ENCODE results near the gene MAP4K4. TPM values are rescaled to one million over a fixed set of nuclear protein-coding genes. Genes with fewer than 3 reads are reported as not detected.

Gene MAP4K4
- 30.2 TPM for total RNA-seq

DNA sequence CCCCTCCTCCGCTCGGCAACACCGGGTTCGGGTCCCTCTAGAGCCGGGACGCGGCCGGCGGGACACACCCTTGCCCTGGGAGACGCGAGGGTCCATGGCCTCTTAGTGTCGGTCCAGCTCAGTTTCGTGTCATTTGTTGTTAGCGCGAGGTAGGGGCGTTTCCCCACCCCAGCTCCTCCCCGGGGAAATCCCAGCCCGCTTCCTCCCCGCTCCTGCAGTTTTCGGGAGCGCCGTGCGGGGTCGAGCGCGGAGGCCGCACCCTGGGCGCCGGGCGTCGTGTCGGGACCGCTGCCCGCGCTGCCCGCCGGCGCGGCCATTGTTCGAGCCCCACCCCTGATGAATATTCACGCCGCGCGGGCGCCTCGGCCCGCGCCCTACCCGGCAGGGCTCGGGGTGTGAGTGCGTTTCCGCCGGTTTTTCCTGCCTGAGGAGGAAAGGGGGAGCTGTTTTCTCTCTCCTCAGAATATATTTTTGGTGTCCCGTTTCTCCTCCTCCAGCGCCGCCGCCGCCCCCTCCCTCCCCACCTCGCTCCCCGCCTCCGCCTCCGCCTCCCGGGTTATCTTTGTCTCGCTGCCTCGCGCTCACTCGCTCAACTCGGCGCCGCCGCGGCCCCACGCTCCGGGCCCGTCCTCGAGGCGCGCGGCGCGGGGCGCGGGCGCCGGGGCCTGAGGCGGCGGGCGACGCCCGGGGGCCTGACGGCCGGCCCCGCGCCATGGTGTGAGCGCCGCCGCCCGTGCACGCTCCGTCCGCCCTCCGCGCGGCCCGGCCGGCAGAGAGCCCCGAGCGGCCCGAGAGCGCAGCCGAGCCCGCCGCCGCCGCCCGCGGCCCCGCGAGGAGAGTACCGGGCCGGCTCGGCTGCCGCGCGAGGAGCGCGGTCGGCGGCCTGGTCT, at the start of gene MAP4K4:
TSS of gene MAP4K4 (plus strand) at position 584 of the 890 bp plus-strand sequence. CDS start 374 bp downstream, outside the sequence.
- DNase-seq (ENCODE audit: low spot score), result peak; percentile 90
- peak; percentile 84 for ATAC-seq

DNA sequence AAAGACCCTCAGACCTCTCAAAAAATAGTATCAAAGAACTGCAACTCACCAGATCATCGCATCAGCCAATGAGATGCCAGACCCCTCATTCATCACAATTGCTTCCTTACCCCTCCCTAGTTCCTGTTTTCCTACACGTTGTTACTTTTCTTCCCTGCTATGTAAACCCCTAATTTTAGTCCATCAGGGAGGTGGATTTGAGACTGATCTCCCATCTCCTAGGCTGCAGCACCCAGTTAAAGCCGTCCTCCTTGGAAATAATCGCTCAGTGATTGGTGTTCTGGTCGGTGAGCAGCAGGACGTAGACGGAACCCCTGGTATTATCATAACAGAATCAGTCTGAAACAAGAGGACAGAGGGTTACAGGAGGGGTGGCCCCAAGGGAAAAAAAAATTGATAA, 44.0 kb upstream of the MAP4K4 start:
- DNase-seq (ENCODE audit: low spot score) (no peak), ATAC-seq (no peak)

DNA sequence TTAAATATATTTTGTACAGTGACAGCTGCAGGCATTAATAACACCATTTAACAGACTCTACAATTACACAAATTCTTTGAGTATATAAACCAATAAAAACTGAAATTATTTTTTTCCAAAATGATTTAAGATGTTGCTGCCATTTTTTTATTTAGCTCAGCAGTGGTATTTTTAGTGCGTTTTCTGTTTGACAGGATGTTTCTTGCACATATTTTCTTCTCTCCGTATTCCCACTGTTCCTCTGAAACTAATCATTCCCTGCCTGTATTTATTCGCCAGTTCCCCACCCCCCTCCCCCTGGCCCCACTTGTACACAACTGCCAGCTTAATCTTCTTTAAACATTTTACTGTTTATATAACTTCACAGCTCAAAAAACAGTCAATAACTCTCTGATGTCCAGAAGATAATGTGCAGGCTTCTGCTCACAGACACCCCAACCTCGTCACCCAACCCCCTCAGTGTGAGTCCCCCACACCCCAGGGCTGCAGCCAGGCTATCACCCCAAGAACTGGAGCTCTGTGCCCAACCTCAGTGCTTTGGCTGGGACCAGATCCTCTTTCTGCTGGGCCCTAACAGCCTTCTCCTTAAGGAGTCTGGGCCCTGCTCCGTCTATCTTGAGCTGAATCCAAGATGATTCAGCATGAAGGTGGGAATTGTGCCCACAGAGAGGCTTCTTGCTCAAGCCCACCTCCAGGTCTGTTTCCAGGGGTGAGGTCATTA, 41.6 kb upstream of the MAP4K4 start:
- no peak for DNase-seq (ENCODE audit: low spot score)
- peak; percentile 62 for ATAC-seq

DNA sequence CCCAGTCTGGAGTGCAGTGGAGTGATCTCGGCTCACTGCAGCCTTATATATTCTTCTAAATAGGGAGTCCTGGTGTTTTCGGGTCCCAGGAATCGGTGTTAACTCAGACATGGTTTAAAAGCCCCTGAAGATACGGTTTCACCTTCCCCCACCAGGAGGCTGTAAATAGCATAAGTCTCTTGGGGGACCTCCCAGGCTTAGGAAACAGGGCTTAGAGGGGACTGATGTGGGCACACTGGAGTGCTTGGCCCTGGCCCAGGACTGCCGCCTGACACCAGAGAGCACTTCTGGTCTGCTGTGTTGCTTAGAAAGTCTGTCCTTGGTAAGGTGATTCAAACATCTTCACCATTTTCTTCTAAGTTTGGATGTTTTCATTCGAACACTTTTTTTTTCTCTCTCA, 39.7 kb upstream of the MAP4K4 start:
- DNase-seq (ENCODE audit: low spot score) (no peak), ATAC-seq (no peak)

DNA sequence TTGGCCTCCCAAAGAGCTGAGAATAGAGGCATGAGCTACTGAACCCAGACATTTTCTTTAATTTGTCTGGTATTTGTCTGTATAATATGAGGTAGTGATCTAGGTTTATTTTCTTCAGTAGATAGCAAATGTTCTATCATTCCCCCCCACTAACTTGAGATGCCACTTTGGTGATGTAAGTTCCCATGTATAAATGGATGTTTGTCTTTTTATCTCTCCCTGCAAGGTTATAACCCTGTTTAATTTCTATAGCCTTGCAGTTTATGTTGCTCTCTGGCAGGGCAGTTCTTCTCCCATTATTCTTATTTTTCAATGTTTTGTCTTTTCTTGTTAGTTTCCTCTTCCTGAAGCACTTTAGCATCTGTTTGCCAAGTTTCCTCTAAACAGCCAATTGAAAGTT, 39.1 kb upstream of the MAP4K4 start:
- DNase-seq (ENCODE audit: low spot score), result no peak
- ATAC-seq, result no peak

DNA sequence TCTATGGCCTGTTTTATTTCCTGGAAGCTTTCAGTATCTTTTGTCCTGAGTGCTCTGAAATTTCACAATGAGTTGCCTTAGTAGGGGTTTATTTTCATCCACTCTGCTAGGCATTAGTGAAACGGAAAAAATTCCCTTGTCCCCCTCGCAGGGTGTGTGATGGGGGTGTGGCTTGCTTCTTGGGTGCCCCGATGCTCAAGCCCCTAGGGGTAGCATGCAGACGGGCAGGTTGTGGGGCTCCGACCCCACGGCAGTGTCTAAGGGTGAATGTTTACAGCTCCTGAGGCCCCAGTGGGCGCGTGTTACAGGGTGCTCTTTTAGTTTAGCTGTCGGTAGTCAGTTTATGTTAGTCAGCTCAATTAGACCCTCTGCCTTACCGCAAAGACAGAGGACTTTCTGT, 32.2 kb upstream of the MAP4K4 start:
- ATAC-seq (no peak), DNase-seq (ENCODE audit: low spot score) (no peak)

DNA sequence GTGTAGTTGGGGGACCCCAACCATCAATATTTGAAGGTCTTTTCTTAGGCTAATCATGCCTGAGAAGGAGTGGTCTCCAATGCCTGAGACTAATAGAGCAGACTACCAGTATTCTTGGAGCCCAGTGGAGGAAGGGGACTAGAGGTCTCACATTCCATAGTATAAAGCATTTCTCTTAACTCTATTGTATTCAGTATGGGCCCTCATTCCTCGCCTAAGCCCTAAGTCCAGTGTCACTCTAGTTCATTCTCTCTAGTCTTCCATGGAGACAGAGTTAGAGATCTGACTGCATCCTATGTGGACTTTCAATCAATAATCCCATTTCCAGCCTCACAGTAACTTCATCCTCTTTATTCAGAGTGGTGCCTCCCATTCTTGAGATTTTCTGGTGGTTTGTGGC, 29.7 kb upstream of the MAP4K4 start:
- ATAC-seq (no peak), DNase-seq (ENCODE audit: low spot score) (no peak)

DNA sequence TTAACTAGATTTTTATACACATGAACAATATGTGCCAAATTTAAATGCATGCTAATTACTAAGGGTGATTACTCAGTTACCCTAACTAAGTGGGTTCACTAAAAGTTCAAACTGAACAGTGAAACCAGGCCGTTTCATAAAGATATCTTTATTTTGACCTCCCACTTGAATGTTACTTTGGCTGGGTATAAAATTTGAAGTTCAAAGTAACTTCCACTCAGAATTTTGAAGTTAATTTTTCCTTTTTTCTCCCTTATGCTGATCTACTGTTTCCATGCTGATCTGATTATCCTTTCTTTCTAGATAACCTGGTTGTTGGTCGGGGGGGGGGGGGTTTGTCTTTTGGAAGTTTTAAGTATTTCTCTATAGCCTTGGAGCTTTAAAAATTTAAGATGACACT, 25.5 kb upstream of the MAP4K4 start:
- ATAC-seq, result no peak
- no peak for DNase-seq (ENCODE audit: low spot score)

DNA sequence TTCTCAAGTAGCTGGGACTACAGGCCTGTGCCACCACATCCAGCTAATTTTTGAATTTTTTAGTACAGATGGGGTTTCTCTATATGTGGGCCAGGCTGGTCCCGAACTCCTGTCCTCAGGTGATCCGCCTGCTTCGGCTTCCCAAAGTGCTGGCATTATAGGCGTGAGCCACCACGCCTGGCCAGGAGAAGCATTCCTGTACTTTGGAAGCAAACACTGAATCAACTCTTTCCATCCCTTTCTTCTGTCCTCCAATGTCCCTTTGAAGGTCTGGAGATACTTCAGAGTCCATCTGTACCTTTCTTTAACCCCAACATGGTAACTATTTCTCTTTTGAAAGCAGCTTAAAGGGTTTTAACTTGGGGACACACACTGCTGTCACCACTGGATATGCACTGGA, 23.6 kb upstream of the MAP4K4 start:
- no peak for ATAC-seq
- no peak for DNase-seq (ENCODE audit: low spot score)

DNA sequence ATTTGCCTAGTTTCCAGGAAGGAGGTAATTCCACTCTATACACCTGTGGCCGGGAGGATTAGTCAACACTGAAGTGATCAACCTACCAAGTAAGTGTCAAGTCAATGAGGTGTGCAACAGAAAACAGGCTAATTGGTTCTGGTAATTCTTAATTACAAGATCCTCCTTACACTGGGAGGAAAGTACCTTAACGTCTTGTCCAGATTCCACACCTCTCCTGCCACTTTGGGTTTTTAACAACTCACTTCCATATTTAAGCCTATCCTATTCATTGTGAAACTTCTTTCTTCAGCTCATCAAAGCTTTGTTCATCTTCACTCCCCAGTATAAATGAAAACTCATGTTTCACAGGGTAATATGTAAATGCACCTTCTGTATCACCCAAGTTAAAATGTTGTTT, 22.0 kb upstream of the MAP4K4 start:
- DNase-seq (ENCODE audit: low spot score) (no peak), ATAC-seq (no peak)

DNA sequence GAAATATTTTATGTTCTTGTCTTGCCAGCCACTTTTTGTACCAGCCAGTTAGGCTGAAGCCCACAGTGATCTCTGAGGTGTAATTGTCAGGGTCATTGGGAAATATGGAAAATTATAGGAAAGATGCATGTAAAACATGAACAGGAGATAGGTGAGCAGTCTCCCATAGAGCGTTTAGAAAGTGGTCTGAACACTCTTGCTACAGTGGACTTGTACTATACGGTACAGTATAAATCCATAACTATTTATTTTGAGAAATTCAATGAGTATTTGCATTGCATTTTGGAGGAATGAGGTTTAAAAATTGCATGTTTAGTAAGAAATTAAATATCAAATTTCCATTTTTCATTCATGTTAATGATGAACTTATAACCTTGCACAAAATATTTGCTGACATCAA, 20.8 kb upstream of the MAP4K4 start:
- DNase-seq (ENCODE audit: low spot score) (no peak), ATAC-seq (no peak)

DNA sequence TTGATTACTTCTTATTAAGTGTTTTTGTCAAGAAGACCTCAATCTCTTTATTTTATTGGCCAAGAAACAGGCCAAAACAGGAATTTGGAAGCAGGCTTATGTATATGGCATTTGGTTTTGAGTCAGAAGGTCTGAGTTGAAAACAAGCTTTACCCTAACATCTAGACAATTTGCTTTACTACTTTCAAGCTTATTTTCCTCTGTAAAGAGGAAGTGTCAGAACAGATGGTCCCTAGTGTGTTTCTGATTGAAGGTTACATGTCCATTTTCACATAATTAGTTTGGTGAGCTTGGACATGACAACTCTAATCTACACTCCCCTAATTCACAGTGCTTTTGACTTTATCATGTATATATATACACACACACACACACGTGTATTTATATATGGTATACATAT, 19.8 kb upstream of the MAP4K4 start:
- DNase-seq (ENCODE audit: low spot score), result no peak
- ATAC-seq, result no peak

DNA sequence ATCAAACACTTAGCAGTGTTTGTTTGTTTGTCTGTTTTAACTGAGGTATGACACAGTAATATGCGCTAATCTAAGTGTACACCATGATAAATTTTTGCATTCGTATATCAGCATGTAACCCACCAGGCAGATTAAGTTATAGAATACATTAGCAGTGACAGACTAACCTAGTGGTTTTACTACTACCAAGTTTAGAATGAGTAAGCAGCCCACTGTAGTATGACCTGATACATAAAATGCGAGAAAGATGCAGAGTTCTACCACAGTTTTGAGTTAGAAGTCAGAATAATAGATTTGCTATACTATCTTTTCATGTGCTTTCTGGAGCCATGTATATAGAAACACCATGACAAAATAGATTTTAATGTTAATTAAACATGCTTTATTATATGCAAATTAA, 19.1 kb upstream of the MAP4K4 start:
- DNase-seq (ENCODE audit: low spot score) (no peak), ATAC-seq (no peak)

DNA sequence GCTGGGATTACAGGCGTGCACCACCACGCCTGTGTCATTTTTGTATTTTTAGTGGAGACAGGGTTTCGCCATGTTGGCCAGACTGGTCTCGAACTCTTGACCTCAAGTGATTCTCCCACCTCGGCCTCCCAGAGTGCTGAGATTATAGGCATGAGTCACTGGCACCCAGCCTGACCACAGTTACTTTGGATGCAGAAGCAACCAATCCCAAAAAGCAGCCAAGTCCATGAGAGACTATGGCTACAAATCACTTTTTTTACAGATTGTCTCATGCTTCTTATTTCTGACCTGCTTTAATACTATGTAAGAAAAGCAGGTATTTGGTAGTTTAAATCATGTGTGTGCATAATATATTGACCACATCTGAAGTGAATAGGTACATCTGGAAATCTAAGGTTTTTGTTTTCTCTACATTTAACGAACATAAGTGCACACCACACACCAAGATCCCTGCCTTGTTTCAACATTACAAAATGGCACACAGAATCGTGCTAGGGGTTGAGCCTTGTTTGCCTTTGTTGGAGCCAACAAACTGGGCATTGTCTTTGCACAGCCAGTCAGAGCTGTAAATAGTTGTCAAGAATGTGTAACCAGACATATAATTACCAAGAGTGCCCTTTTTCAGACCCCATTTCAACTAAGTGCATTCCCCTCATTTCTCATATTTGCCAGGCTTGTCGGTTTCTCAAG, 18.3 kb upstream of the MAP4K4 start:
- ATAC-seq, result no peak
- DNase-seq (ENCODE audit: low spot score), result no peak

DNA sequence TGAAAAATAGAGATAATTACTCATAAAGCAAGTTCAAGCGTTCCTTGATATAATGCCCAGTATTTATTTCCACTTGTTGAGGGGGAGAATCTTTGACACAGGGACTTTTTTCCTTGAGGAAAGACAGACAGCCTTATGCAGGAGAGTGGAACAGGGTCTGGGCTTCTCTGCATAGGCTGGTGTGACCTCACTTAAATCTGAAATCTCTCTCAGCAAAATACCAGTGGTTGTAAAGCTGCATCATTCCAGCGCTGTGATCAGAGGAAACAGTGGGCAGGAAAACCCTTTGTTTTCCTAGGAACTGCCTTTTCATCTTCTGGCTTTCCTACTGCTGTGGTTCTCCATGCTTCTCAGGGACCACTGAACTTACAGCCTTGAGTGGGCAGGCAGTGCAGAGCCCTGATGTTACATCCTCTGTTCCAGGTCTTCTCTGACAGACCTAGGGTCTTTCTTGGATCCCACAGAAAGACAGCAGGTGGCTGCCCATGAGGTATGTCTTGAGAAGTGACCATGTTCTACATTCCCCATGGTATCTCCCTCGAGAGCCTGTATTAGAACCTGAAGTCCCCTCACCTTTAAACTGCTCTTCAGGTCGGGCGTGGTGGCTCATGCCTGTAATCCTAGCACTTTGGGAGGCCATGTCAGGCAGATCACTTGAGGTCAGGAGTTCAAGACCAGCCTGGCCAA, 17.6 kb upstream of the MAP4K4 start:
- ATAC-seq, result no peak
- no peak for DNase-seq (ENCODE audit: low spot score)

DNA sequence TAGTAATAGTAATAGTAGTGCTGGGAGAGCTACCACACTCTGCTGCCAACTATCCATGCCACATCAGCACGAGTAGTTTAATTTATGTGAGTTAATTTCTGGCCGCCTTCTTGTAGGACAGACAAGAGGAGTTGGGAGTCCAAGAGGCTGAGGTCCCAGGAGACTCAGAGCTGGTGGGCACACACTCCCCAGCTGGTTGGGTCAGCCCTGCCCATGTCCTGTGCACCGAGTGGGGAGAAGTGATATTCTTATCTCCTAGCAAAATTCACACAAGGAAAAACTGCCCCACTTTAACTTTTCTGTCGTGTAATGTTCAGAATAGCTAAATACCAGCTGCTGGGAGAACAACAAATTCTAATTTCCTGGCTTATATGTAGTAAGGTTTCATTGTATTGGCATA, 15.2 kb upstream of the MAP4K4 start:
- DNase-seq (ENCODE audit: low spot score) (no peak), ATAC-seq (no peak)

DNA sequence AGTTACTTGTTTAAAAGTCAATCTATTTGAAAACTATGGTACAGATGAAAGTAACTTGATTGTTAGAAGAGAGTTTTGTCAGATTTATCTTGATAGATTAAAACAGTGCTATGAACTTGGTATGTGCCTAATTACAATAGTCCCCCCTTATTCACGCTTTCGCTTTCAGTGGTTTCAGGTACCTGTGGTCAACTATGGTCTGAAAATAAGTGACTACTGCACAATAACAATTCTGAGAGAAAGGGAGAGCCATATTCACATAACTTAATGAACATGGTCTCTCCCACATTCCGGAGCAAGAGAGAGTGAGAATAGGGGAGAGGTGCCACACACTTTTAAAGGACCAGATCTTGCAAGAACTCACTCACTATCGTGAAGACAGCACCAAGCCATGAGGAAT, 13.2 kb upstream of the MAP4K4 start:
- ATAC-seq (no peak), DNase-seq (ENCODE audit: low spot score) (no peak)

DNA sequence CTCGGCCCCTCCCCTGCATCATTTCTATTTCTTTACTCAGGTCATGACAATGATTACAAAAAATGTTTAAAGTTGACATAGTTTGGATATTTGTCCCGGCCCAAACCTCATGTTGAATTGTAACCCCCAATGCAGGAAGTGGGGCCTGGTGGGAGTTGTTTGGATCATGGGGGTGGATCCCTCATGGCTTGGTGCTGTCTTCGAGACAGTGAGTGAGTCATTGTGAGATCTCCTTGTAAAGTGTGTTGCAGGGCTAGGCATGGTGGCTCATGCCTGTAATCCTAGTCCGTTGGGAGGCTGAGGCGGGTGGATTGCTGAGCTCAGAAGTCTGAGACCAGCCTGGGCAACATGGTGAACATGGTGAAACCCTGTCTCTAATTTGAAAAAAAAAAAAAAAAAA, 9.2 kb upstream of the MAP4K4 start:
- ATAC-seq (no peak), DNase-seq (ENCODE audit: low spot score) (no peak)

DNA sequence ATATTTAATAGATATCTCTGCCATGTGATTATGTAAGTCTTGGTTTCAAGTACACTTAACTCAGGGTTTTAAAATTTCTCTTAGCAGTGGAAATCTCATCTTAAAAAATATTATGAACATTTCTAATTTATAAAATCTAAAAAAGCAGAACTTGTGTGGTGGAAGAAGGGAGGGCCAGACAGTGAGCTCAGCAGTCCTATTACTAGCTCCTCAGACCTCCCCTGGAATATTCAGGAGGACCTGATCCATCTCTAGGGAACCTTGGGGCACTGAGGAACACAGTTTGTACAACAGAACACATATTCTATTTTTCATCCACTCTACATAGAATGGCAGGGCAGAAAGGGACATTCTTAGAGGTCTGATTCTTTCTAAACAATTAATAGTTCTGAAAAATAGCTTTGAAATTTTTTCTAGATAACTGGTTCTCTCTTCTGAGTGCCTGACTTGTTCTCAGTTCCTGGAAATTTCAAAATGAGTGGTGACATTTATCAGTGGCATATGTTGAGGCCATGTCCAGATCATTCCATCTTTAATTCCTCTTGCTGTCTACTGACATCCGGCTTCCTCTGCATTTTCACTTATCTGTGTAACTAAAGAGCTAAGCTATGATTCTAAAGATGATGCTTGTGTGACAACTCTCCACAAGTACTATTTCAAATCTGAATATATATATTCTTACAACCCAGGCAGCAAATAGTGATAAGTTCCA, 8.2 kb upstream of the MAP4K4 start:
- peak; percentile 16 for ATAC-seq
- no peak for DNase-seq (ENCODE audit: low spot score)

DNA sequence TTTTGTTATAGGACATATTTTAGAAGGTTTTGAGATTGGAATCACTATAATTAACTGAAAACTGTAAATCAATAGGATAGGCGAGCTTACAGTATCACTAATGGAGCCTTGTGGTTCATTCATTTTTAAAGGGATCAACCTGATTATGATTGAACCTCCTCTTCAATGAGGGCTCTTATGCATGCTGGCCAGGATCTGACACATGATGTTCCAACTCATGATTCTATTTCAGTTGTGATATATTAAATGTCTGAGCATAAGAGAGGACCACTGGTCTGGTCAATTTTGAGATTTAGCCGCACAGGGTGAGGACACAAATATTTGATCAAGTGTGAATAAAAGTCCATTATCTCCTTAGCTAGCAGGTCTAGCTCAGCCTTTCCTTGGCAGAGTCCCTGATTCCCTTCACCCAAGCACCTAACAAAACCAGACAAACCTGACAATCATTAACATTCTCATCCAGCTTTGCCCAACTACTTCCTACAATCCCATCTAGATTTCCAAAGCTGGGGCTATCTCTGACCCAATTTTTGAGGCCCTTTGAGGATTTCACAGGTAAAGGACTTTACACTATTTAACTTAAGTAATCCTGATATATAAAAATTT, 6.9 kb upstream of the MAP4K4 start:
- DNase-seq (ENCODE audit: low spot score), result peak; percentile 63
- peak; percentile 92 for ATAC-seq
